Right lobe of liver (tissue), 4 donors: Measurements from ENCODE around the gene FBP1.

ENCODE experiments used
- POLR2A ChIP-seq: fragments of 450-650 bp; IDR thresholded peaks from one replicate; pipeline ENCODE4 v1.6.1; 2017; ENCODE audit warnings: antibody characterized with exemption, mild to moderate bottlenecking
- TF ChIP-seq, protein P1 (sequence below), 4 donors: fragments of 200-600 bp in 3 of 4; fragments of 450-650 bp in 1 of 4; IDR thresholded peaks; one replicate each; pipeline versions ENCODE4 v1.5.1 to v1.8.0; 2016 to 2022; ENCODE audit warnings: antibody characterized with exemption in 4 of 4, mild to moderate bottlenecking in 2 of 4
- donor health status: DM: no; HTN: no; CAD: no.
- donor health status: DM: no; HTN: no; CAD: no.
- donor health status: DM: no; HTN: yes; CAD: no.

DNA sequence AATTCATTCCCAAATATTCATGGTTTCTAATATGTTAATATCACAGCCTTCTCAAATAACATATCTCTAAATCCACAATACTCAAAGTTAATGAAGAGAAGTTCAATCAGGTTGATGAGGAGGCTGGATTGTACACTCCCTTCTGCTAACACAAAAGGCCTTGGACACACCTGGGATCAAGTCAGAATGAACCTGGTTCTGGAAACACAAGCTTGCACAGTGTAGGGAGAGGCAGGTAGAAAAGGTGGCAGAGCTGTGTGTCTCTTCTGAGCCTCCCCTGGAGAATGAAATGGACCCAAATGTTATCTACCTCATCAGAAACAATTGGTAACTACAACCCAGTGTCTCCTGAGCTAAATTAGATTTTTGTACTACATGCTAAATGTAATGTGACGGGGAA, 40.7 kb upstream of the FBP1 start:
- TF ChIP-seq, protein P1, sequence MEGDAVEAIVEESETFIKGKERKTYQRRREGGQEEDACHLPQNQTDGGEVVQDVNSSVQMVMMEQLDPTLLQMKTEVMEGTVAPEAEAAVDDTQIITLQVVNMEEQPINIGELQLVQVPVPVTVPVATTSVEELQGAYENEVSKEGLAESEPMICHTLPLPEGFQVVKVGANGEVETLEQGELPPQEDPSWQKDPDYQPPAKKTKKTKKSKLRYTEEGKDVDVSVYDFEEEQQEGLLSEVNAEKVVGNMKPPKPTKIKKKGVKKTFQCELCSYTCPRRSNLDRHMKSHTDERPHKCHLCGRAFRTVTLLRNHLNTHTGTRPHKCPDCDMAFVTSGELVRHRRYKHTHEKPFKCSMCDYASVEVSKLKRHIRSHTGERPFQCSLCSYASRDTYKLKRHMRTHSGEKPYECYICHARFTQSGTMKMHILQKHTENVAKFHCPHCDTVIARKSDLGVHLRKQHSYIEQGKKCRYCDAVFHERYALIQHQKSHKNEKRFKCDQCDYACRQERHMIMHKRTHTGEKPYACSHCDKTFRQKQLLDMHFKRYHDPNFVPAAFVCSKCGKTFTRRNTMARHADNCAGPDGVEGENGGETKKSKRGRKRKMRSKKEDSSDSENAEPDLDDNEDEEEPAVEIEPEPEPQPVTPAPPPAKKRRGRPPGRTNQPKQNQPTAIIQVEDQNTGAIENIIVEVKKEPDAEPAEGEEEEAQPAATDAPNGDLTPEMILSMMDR (IDR thresholded peaks at IDR 0.05): no peak
- no peak for TF ChIP-seq POLR2A
